NCI-H1048 (cell line): ENCODE data around the gene SLC10A6.

Experiments used
- DNase-seq: peaks from one replicate; lab custom pipeline; 2025; lab: John Stamatoyannopoulos, UW

SLC10A6 gene

DNA sequence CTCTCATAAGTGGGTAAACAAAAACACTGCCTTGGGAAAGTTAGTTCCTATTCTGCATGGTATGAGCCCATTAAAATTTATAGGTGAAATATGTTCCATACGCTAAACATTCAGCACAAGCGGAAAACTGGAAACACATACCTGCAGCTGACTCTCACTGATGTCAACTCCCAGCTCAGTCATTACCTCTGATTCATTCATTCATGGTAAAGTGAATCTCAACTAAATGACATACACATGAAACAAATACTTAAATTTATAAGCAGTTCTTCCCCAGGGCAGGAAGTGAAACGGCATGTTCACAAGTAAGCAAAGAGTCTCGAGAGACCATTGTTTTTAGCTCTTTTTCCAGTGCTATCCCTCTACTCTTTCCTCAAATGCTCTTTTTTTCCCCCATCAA is 1.6 kb downstream of the SLC10A6 start:
- DNase-seq, result no peak

DNA sequence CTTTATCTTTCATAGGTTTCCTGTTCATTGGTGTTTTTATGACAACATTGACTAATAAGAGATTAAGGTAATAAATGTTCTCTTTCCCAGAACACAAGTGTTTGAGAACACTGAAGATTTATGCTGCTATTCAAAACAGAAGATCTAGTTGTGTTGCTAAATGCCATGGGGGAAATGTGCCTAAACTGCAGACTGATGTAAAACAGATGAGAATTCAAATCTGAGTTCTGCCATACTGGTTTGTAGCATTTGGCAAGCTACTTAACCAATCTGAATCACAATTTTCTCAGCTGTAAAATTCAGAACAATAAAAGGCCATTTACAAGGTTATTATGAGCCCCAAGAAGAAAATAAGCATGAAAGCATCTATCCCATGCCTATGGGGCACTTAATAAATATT is 2.3 kb downstream of the SLC10A6 start:
- peak; percentile 43 for DNase-seq

DNA sequence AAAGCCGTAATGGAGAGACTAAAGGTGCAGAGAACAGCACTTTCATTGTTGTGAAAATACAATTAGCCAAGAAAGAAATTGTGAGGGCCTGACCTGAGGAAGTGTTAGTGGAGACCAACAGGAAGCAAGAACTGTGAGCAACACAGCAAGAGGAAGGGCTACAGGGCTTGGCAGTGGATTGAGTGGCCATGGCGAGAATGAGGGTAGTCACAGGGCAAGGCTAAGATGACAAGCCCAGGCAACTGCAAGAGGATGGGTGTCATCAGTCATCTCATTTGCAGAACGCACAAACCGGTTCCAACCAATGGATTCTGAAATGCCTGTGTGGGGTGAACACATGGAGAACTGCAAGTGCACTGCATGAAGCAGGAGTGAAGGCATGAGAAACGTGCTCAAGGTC is 3.6 kb downstream of the SLC10A6 start:
- no peak for DNase-seq

DNA sequence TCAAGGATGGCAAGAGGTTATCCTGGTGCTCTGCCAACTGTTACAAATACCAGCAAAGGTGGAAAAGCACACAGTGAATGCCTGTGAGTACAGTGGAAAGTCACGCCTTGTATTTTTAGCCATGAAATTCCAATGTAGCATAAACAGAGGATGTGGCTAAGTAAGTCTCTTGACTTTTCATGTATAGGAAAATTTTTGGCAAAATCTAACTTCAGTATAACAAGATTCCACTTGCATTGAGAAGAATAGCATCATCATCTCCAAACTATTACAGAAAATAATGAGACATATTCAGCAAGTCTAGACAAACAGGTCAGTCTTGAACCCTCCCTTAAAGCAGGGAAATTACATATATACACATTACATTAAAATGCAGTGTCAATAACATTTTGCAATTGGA is 7.9 kb downstream of the SLC10A6 start:
- no peak for DNase-seq

DNA sequence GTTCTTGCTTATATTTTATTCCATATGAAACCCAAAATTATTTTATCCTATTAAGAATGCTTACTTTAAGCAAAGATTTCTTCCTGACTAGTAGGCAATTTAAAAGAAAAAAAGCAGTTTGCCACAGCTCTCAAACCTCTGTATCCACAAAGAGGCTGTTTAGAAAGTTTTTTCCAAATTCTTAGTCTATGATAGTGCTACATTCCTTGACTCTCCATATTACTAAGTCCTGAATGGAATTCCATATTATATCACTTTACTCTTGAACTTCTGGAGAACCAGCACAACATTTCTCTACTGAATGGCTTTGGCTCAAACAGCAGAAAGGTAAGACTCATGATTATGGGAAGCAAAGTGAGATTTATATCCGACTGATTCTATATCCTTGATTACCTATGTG is 8.3 kb downstream of the SLC10A6 start:
- no peak for DNase-seq

DNA sequence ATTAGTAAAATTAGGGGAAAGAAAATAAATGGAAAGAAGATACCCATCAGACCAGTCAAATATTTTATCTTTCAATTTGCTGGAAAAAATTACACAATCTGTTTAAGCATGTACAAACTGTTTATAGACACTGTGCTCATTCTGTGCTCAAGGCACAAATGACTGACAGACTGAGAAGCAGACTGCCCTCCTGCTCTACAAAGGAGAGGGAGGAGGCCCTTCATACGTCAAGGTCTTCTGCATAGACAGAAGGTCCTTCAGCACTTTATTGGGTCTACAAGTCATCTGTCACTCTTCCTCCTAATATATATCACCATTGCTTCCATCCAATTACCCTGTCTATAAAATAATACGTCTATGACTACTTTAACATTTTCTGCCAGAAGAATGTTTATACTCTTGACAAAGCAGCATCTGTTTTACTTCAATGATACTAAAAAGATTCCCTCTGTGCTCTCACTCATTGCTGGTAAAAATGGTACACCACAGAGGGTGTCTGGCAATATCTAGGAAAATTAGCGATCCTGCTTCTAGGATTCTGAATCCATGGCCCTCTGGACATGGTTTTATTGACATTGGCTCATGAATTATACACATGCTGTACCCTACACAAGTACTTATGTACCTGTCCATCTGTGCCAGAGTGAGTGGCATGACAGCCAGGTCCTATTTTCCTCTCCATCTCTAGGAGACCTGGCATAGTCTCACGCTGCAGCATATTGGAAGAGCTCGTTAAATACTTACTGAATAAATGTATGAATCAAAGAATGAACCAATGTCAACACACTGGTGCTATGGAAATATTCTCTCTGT is 11.3 kb downstream of the SLC10A6 start:
- no peak for DNase-seq

DNA sequence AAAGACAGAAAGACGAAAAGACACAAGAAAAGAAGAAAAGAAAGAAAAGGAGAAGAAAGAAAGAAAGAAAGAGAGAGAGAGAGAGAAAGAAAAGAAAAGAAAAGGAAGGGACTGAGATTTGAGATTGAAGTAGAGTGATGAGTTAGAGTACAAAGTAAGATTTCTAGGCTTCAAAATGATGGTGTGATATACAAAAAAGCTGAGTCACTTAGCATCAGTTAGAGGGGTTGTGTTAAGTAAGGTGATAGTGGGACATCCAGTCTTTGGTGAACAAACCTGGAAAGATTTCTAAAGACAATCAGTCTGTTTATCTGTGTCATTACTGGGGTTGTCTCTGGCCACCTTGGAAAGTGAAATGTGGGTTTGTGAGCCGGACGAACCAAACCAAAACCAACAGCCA is 13.5 kb downstream of the SLC10A6 start:
- no peak for DNase-seq

DNA sequence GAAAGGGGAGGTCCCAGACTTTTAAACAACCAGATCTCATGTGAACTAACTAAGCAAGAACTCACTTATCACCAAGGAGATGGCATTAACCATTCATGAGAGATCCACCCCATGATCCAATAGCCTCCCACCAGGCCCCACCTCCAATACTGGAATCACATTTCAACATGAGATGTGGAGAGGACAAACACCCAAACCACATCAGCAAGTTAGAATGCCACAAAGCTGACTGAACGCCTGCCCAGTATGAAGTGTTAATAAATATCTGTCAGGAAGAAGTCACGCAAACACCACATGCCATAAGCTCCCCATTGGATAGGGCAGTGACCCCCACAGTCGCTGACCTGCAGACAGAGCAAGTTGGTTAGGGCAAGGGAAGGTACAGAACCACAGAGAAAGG is 14.3 kb downstream of the SLC10A6 start:
- no peak for DNase-seq

DNA sequence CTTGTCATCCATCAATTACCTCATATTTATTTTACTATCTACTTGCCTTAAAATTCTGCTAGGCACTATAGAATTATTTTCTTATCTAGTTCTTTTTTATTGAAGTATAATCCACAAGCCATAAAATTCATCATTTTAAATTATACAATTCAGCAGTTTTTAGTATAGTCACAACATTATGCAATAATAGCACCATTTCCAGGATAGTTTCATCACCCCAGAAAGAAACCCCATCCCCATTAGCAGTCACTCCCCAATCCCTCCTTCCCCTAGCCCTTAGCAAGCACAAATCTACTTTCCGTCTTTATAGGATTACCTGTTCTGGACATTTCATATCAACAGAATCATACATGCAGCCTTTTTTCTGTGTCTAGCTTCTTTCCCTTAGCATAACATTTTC is 15.6 kb downstream of the SLC10A6 start:
- DNase-seq, result no peak

DNA sequence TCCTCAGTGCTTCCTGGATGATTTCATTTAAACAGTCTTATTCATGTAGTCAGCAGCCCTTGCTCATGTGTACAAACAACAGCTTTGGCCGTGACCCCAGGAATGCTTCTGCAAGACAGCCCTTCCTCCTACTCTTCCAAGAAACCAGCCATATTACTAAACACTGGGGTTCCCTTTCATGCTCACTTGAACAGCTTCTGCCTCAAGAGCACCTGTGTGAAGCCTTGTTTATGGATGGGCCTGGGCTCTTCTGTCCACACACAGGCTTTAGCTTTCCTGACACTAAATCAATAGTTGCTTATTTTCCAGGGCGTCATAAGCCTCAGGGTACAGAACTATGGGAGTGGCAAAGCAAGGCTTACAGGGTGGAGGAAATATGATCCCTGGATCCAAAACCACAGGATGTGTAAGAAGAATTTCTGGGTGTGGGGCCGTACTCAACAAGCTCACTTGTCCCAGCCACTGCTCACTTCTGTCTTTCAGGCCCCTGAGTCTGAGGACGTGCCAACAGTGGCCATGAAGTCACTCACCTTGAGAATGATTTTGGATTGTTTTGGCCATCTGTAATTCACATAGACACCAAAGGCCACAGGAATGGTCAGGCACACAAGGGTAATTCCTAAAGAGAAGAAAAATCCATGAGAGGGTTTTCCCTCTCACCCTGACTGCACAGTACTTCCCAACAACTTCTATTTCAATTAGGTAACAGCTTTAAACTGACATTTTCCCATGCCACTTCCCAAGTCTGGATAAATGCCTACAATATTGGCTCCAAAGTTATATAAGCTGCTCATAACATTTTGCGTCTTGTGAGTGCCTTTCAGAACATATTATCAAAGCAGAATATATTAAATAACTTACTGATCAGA is 17.7 kb downstream of the SLC10A6 start:
- DNase-seq, result no peak

DNA sequence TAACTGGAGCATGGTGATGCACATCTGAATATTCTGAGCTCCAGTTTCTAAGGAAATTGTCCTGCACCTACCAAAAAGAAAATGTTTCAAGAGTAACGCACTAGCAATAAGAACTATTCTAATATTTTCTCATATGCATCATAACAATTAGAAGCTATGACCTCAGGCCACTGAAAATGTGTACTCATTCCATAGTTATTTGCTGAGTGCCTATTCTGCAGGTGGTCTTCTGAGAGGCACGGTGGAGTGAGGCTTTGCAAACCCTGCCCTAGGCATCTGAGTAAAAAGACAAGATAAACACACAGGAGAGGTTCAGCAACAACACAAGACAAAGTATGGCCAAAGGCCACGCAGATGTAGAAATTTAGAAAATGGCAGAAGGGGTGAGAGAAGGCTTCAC is 23.7 kb downstream of the SLC10A6 start:
- no peak for DNase-seq

DNA sequence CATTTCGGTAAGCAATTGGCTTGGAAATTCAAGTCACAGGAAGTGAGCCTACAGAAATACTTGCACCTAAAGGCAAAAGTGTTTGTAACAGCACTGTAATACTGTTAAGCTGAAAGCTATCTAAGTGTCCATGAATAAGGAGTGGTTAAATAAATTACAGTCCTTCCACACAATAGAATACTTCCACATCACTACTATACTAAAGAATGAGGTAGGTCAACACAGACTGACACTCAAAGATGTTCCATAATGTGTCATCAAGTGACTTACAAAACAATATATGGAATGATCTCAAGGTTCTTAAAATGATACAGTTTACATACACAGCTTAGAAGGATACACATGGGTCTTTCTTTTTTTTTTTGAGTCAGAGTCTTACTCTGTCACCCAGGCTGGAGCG is 27.0 kb downstream of the SLC10A6 start:
- no peak for DNase-seq

DNA sequence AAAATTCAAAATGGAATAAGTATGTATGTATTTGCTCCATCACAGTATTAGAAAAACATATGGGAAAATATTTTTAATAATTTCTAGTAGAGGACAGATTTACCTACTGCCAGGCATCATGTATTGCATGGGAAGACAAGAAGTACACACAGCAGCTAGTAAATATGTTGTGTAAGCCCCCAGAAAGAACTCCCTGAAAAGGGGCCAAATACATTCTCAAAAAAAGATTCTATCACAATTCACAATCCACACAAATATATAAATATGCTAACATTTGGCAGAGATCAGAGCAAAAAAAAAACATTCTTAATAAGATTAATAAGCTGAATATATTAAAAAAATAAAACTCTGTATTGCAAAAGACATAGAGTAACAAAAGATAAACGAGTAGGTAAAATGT is 28.0 kb downstream of the SLC10A6 start:
- DNase-seq, result no peak

DNA sequence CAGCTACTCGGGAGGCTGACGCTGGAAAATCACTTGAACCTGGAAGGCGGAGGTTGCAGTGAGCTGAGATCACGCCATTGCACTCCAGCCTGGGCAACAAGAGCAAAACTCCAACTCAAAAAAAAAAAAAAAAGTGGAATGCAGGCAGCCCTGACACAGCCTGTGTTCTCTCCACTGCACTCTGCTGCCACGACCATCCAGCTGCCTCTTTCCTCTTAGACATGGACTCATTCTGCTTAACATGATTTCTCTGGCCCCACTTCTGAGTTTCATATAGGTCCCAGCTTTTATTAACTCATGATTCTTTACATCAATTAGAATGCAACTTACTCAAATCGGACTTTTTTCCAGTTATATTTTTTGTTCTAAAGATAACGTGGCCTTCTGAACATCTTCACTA is 29.6 kb downstream of the SLC10A6 start:
- DNase-seq, result no peak

DNA sequence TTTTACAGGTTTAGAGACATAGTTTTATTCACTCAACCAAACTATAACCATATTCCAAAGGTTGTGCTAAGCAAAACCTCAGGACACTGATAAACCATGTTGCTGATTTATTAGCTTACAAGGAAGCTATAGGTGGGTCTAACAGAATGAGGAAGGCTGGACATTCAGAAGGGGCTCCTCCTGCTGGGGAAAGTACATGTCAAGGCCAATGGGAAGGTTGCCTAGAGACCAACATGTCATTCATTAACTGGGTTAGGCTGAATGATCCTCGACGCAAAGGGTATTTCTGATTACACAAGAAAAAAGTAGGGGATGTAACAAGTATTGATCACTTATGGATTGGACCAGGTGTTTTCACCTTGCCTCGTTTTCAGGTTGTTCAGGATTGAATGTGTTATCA is 30.3 kb downstream of the SLC10A6 start:
- DNase-seq, result no peak

DNA sequence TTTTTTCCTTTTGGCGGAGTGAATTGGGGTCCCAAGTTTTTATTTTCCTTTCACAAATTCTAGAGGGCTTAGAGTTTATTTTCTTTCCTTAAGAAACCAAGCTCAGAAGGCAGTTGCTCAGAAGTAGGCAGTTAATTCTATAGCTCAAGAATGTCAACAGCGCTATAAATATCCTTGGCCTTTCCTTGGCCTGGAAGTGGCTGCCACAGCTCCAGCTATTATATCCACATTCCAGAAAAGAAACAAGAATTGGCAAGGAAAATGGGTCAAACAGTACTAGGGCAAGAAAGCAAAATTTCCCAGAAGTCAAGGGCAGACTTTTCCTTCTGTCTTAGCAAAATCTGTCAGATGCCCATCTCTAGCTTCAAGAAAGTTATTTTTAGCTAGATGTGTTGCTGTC is 31.0 kb downstream of the SLC10A6 start:
- no peak for DNase-seq

DNA sequence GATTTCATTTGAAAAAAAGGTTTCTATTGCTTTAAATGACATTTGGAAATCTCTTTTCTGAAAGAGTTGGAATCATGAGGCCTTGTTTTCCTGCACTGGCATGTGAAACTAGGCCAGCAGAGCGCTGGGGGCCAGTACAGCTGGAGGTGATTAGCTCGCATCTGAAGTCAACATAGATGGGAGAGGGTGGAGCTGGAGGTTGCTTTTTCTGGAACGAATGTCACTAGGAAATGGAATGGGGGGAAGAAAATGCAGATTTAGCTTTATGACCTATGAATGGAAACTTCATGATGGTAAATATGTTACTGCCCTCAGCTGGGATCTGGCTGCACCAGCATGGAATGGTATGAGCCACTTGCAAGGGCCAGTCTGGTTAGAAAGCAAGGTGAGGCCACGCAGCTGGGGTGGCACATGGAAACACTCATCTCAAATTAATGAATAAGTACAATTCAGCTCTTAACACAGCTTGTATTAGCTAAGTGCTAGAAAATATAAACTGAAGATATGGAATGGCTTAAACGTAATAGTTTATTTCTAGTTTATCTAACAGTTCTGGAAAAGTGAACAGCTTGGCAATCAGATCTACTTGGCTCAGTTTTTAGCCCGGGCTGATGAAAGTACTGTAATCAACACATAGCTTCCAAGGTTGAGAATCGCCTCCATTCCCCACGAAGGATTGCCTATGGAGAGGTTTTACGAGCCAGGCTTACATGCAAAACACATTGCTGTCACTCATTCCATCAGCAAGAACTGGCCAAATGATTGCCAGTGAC is 32.5 kb downstream of the SLC10A6 start:
- DNase-seq, result no peak

DNA sequence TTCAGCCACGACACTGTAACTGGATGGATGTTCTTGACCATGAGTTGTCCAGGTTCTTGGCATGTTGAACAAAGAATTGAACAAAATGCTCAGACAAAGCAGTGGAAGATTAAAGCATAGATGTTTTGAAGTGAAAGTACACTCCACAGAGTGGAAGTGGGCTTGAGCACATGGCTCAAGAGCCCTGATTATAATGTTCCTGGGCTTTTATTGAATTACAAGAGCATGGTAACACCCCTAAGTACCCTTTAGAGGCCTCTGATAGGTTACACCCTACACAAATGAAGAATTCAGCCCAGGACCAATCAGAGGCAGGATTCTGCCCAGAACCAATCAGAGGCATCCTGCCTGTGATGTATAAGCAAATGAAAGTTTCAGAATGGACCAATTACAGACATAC is 33.5 kb downstream of the SLC10A6 start:
- no peak for DNase-seq

DNA sequence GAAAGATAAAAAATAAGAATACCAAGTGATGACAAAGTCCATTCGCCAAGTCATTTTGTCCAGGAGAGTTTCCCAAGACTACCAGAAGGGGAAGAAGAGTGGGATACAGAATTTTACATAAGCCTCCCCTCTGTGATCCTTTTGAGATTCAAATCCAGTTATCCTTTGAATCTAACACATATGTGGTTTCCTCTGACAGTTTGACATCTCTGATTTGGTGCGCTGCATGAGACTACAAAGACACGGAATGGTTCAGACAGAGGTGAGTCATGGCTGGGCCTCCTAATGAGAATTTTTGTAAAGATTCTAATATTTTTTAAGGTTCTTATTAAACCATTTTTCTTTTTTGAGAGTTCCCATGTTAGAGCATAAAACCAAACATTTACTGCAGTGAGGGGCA is 38.3 kb downstream of the SLC10A6 start:
- DNase-seq, result no peak

DNA sequence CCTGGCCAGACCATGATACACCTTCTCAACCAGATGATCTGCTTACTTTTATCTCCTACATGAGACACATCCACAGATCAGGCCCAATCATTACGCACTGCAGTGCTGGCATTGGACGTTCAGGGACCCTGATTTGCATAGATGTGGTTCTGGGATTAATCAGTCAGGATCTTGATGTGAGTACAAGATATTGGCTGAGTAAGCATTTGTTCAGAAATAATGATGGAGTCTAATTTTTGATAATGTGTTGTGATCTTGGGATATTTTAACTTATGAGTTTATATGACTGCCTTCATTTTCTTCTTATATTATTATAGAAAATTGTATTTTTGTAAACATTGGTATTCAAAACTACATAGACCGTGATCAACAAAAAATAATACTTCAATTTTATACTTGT is 39.4 kb downstream of the SLC10A6 start:
- DNase-seq, result no peak

DNA sequence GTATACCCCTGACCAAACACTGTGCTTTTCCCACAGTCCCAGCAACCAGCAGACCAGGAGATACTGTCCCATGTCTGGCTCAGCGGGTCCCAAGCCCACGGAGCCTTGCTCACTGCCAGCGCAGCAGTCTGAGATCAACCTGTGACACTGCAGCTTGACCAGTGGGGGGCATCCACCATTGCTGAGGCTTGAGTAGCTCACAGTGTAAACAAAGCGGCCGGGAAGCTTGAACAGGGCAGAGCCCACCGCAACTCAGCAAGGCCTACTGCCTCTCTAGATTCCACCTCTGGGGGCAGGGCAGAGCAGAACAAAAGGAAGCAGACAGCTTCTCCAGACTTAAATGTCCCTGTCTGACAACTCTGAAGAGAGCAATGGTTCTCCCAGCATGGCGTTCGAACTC is 58.1 kb downstream of the SLC10A6 start:
- no peak for DNase-seq

DNA sequence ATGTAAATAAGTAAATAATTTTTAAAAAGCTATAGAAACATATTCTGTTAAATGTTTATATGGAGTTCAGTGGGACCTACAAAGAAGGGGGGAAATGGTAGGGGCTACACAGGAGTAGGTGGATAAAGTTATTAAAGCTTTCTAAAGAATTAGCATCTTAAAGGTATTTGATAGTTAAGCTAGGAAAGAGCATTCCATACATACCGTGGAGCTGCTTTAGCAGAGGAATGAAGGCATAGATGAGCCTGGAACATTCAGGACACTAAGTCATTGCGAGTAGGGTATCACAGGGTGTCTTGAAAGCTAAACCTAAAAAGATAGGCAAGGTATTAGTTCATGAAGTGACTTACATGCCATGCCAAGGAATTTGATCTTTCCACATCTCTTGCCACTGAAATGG is 60.4 kb downstream of the SLC10A6 start:
- DNase-seq, result no peak

DNA sequence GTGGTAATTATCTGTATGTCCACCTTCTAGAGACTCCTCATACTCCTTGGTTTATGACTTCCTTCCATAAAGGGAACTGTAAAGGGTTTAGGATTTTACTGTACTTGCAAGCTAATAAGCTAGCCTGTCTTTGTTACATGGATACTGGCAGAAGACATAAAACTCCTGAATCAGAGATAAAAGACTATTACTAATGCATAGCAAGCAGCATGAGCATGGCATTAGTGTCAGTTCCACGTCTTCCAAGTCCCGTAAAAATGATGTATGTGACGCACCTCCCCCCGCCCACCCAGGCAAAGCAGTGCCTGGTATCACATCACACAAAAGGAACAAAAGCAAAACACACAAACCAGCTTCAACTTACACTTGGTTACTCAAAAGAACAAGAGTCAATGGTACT is 71.0 kb downstream of the SLC10A6 start:
- no peak for DNase-seq
